HepG2 (cell line): Measurements from ENCODE around the gene AARS2. TPM values are rescaled to one million over a fixed set of nuclear protein-coding genes. Genes with fewer than 3 reads are reported as not detected.

Source experiments
- ATF7 ChIP-seq, 2 experiments: fragments of 450-650 bp in 1 of 2; sonication (generic) in 1 of 2; formaldehyde crosslinking in 1 of 2; IDR thresholded peaks; 2 replicates each; pipeline versions ENCODE4 v1.4.0 to v1.6.1; 2016 to 2020; ENCODE audit warnings: antibody characterized with exemption in 1 of 2, mild to moderate bottlenecking in 1 of 2, missing genetic modification reagents in 1 of 2
- HMG20B ChIP-seq: conservative IDR thresholded peaks from 2 replicates; pipeline ENCODE4 v1.6.1; 2016; ENCODE audit warnings: missing genetic modification reagents, missing compliant biosample characterization
- REPIN1 ChIP-seq: sonication (generic); formaldehyde crosslinking; IDR thresholded peaks from 2 replicates; pipeline ENCODE4 v1.8.0; 2022; ENCODE audit warnings: missing genetic modification reagents, low read depth, mild to moderate bottlenecking, borderline replicate concordance
- TARDBP ChIP-seq: sonication (generic); formaldehyde crosslinking; IDR thresholded peaks from 2 replicates; pipeline ENCODE4 v1.8.0; 2022; ENCODE audit warnings: mild to moderate bottlenecking, missing genetic modification reagents
- YEATS4 ChIP-seq: sonication (generic); formaldehyde crosslinking; IDR thresholded peaks from 2 replicates; pipeline ENCODE4 v1.4.0; 2020; ENCODE audit warnings: missing genetic modification reagents, borderline replicate concordance
- ZBTB7A ChIP-seq: sonication (generic); formaldehyde crosslinking; IDR thresholded peaks from 2 replicates; pipeline ENCODE4 v1.8.0; 2022; ENCODE audit warnings: mild to moderate bottlenecking, missing genetic modification reagents
- ZMAT3 ChIP-seq: sonication (generic); formaldehyde crosslinking; conservative IDR thresholded peaks from 2 replicates; pipeline ENCODE4 v1.7.0; 2021; ENCODE audit warnings: missing genetic modification reagents
- ZNF296 ChIP-seq: sonication (generic); formaldehyde crosslinking; conservative IDR thresholded peaks from 2 replicates; pipeline ENCODE4 v1.5.0; 2020; ENCODE audit warnings: mild to moderate bottlenecking, missing genetic modification reagents
- ZNF556 ChIP-seq: sonication (generic); formaldehyde crosslinking; IDR thresholded peaks from 2 replicates; pipeline ENCODE4 v1.4.0; 2020; ENCODE audit warnings: mild to moderate bottlenecking, missing genetic modification reagents, borderline replicate concordance
- ZNF749 ChIP-seq: sonication (generic); formaldehyde crosslinking; IDR thresholded peaks from 2 replicates; pipeline ENCODE4 v1.8.0; 2022; ENCODE audit warnings: mild to moderate bottlenecking, missing genetic modification reagents, moderate library complexity, borderline replicate concordance
- ZNF839 ChIP-seq: sonication (generic); formaldehyde crosslinking; IDR thresholded peaks from 2 replicates; pipeline ENCODE4 v1.4.0; 2020; ENCODE audit warnings: missing genetic modification reagents, mild to moderate bottlenecking, borderline replicate concordance
- polyA plus RNA-seq, 8 experiments: library from polyadenylated mRNA; depleted of rRNA in 3 of 8; stranded (reverse) in 7 of 8; unstranded in 1 of 8; fragments of >200 nt; fragmentation: Illumina TruSeq in 4 of 8; extraction: Trizol in 4 of 8; gene quantifications; 2 replicates each; pipeline versions ENCODE4 v1.2.1 to v1.2.3, GENCODE V29; 2011 to 2016; ENCODE audit warnings: low read depth in 4 of 8, missing spikeins in 1 of 8, mixed read lengths in 1 of 8; ENCODE audit not compliant: insufficient read depth in 1 of 8
- total RNA-seq, 5 experiments: library from RNA; depleted of rRNA; stranded (reverse); fragments of >200 nt; fragmentation: Illumina TruSeq; extraction: Trizol; gene quantifications; 2 replicates each; pipeline ENCODE4 v1.2.3, GENCODE V29; 2016; ENCODE audit warnings: low read depth in 1 of 5
- TF ChIP-seq, protein P1 (sequence below): IDR thresholded peaks from 2 replicates; pipeline ENCODE4 v1.6.1; 2016; ENCODE audit warnings: missing compliant biosample characterization, missing genetic modification reagents, borderline replicate concordance
- TF ChIP-seq, protein P2 (sequence below): sonication (generic); formaldehyde crosslinking; IDR thresholded peaks from 2 replicates; pipeline ENCODE4 v1.4.0; 2020; ENCODE audit warnings: mild to moderate bottlenecking, missing genetic modification reagents
- TF ChIP-seq, protein P3 (sequence below): sonication (generic); formaldehyde crosslinking; conservative IDR thresholded peaks from 2 replicates; pipeline ENCODE4 v1.8.0; 2022; ENCODE audit warnings: missing genetic modification reagents
- TF ChIP-seq, protein P4 (sequence below): sonication (generic); formaldehyde crosslinking; IDR thresholded peaks from 2 replicates; pipeline ENCODE4 v1.8.0; 2022; ENCODE audit warnings: missing genetic modification reagents, mild to moderate bottlenecking, borderline replicate concordance
- TF ChIP-seq, protein P5 (sequence below), 2 experiments: sonication (generic) in 1 of 2; formaldehyde crosslinking in 1 of 2; IDR thresholded peaks; 2 replicates each; pipeline versions ENCODE4 v1.5.1 to v1.6.1; 2011 to 2020; ENCODE audit warnings: borderline replicate concordance in 1 of 2, low read depth in 1 of 2, low read length in 1 of 2, mild to moderate bottlenecking in 1 of 2, missing genetic modification reagents in 1 of 2, moderate library complexity in 1 of 2
- TF ChIP-seq, protein P6 (sequence below): sonication (generic); formaldehyde crosslinking; IDR thresholded peaks from 2 replicates; pipeline ENCODE4 v1.5.1; 2020; ENCODE audit warnings: missing genetic modification reagents, mild to moderate bottlenecking, borderline replicate concordance

AARS2 gene
- total and polyA plus RNA-seq, 2 of the 13 experiments (the other 11 are each of a cell fraction or from before 2014, with no cell fraction given), result 7.5 to 24.1 TPM

DNA sequence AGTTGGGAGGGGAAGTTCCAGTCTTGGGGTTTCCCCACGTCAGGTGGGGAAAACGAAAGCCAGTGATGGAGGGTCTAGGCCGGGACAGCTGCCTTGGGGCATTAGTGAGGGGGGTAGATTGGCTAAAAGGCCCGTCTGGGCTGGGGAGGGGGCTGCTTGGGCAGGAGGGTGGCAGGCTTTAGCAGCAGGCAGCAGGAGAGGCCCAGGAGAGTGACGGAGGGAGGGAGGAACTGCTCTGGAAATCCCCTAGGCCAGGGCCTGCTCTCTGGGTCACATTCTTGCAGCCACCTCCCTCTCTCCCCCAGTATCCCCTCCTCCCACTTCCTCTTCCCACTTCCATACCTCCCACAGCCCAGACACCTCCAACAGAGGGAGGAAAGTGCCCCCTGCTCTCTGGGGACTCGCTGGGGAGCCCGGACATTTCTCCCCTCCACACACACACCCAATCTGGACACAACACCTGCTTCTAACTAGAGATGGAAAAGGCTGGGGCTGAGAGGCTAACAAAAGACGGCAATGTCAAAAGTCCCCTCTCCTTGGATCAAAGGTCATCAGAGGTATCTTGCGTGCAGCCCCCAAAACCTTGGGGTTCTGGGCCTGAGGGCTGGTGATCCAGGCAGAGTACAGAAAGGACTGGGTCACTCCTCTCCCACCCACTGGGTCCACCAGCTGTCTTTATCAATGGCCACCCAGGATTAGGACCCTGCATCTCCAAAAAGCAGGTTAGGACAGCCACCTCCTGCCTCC lies 49.6 kb downstream of the AARS2 start (continued):
- TF ChIP-seq, protein P1, sequence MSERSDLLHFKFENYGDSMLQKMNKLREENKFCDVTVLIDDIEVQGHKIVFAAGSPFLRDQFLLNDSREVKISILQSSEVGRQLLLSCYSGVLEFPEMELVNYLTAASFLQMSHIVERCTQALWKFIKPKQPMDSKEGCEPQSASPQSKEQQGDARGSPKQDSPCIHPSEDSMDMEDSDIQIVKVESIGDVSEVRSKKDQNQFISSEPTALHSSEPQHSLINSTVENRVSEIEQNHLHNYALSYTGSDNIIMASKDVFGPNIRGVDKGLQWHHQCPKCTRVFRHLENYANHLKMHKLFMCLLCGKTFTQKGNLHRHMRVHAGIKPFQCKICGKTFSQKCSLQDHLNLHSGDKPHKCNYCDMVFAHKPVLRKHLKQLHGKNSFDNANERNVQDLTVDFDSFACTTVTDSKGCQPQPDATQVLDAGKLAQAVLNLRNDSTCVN (CRISPR knock-in tag), result 0 out of 2 replicates have a peak, but pooled peaks have one; percentile 9
- TF ChIP-seq REPIN1 (CRISPR knock-in tag) (no peak), ZBTB7A (no peak), TARDBP (CRISPR knock-in tag) (0 out of 2 replicates have a peak, but pooled peaks have one; percentile 21), ZNF839 (CRISPR knock-in tag) (no peak), YEATS4 (0 out of 2 replicates have a peak, but pooled peaks have one; percentile 37), ATF7 (IDR thresholded peaks at IDR 0.05) (no peak), ATF7 (CRISPR knock-in tag; IDR thresholded peaks at IDR 0.05) (no peak), HMG20B (CRISPR knock-in tag) (no peak), ZNF749 (CRISPR knock-in tag) (no peak), ZNF296 (CRISPR knock-in tag) (no peak), ZNF556 (CRISPR knock-in tag) (peak; percentile 45; the same call in 1 of the 2 replicates), ZMAT3 (0 out of 2 replicates have a peak, but pooled peaks have one; percentile 39)
- TF ChIP-seq, protein P2, sequence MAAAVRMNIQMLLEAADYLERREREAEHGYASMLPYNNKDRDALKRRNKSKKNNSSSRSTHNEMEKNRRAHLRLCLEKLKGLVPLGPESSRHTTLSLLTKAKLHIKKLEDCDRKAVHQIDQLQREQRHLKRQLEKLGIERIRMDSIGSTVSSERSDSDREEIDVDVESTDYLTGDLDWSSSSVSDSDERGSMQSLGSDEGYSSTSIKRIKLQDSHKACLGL (CRISPR knock-in tag), result no peak
- TF ChIP-seq, protein P3, sequence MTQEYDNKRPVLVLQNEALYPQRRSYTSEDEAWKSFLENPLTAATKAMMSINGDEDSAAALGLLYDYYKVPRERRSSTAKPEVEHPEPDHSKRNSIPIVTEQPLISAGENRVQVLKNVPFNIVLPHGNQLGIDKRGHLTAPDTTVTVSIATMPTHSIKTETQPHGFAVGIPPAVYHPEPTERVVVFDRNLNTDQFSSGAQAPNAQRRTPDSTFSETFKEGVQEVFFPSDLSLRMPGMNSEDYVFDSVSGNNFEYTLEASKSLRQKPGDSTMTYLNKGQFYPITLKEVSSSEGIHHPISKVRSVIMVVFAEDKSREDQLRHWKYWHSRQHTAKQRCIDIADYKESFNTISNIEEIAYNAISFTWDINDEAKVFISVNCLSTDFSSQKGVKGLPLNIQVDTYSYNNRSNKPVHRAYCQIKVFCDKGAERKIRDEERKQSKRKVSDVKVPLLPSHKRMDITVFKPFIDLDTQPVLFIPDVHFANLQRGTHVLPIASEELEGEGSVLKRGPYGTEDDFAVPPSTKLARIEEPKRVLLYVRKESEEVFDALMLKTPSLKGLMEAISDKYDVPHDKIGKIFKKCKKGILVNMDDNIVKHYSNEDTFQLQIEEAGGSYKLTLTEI (CRISPR knock-in tag), result no peak
- TF ChIP-seq, protein P4, sequence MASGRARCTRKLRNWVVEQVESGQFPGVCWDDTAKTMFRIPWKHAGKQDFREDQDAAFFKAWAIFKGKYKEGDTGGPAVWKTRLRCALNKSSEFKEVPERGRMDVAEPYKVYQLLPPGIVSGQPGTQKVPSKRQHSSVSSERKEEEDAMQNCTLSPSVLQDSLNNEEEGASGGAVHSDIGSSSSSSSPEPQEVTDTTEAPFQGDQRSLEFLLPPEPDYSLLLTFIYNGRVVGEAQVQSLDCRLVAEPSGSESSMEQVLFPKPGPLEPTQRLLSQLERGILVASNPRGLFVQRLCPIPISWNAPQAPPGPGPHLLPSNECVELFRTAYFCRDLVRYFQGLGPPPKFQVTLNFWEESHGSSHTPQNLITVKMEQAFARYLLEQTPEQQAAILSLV (CRISPR knock-in tag), result 0 out of 2 replicates have a peak, but pooled peaks have one; percentile 33
- TF ChIP-seq, protein P5, sequence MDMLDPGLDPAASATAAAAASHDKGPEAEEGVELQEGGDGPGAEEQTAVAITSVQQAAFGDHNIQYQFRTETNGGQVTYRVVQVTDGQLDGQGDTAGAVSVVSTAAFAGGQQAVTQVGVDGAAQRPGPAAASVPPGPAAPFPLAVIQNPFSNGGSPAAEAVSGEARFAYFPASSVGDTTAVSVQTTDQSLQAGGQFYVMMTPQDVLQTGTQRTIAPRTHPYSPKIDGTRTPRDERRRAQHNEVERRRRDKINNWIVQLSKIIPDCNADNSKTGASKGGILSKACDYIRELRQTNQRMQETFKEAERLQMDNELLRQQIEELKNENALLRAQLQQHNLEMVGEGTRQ (IDR thresholded peaks at IDR 0.05; ENCODE audit: low read depth, low read length), result no peak
- TF ChIP-seq, protein P5 (CRISPR knock-in tag; IDR thresholded peaks at IDR 0.05; ENCODE audit: borderline replicate concordance), result no peak
- TF ChIP-seq, protein P6, sequence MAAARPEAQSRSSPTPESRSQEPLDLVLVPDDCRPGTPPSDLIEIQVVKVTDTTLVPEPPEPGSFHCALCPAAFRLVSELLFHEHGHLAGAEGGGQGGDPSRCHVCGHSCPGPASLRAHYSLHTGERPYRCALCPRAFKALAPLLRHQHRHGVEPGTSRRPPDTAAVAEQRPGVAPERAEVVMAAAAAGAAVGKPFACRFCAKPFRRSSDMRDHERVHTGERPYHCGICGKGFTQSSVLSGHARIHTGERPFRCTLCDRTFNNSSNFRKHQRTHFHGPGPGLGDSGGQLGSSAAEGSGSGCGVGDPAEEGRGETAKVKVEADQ, result no peak; the same call in 1 of the 2 replicates
